COLO668 (cell line): ENCODE data around the gene PRKD2.
A peak's percentile ranks its signal among the peaks of the same experiment; 100 is the strongest.

Source experiments
- DNase-seq: peaks from one replicate; lab custom pipeline; 2025; ENCODE audit not compliant: unreplicated experiment; lab: John Stamatoyannopoulos, UW

Gene PRKD2

GRCh38 chr19:46742926-46743480 is 26.1 kb upstream of the PRKD2 start:
- no peak for DNase-seq

- no peak for DNase-seq
Measured at GRCh38 chr19:46741447-46741846, 24.5 kb upstream of the PRKD2 start.

GRCh38 chr19:46739290-46739771 is 22.4 kb upstream of the PRKD2 start:
- DNase-seq, result no peak

GRCh38 chr19:46737761-46738171 is 20.9 kb upstream of the PRKD2 start:
- no peak for DNase-seq

DNA sequence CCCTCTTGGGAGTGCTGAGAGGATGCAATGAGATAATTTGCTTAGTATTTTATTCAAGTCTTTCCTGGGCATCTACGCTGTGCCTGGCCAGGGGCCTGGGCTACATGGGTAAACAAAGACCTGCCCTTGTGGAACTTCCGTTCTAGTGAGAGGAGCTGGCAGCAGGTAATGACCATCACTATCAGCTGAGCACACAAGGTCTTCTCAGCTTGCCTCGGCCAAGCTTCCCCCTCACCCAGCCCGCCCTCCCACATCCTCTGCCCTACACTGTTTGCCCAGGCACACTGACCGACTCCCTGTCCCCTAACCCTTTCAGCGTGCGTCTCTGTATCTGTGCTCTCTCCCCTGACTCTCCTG is 20.4 kb upstream of the PRKD2 start:
- no peak for DNase-seq

DNA sequence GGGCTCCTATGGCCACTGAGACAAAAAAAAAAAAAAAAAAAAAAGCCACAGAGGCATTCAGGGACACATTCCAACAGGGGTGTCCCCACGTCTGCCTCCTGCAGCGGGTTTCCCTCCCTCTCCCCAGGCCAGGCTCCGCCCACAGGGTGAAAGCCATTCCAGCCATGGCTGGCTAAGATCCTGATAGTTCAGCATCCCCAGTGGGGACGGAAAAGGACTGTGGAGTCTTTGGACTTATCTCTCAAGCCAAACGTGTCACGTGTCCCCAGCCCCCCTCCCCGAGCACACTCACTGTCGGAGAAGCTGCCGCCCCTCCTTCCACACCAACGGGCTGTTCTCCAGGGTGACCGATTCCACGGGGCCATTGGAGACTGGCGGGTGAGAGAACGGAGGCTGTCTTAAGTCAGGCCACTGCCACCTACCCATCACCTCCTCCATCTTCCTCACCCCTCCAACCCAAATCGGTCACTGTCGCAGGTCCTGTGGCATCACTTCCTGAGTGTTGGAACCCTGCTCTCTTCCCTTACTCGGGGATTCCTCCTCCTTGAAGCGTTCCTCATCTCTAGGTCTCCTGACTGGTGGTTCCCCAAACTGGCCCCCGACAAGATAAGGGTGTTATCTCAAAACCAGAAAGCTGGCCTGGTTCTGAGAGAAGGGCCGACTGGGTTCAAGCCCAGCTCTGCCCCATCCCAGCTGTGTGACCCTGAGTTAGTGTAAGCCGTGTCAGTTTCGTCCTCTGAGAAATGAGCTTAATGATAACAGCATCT is 19.8 kb upstream of the PRKD2 start:
- DNase-seq, result no peak

- no peak for DNase-seq
Measured at GRCh38 chr19:46733690-46734292, 16.9 kb upstream of the PRKD2 start.

GRCh38 chr19:46732966-46733689 is 16.2 kb upstream of the PRKD2 start:
- DNase-seq, result no peak

DNA sequence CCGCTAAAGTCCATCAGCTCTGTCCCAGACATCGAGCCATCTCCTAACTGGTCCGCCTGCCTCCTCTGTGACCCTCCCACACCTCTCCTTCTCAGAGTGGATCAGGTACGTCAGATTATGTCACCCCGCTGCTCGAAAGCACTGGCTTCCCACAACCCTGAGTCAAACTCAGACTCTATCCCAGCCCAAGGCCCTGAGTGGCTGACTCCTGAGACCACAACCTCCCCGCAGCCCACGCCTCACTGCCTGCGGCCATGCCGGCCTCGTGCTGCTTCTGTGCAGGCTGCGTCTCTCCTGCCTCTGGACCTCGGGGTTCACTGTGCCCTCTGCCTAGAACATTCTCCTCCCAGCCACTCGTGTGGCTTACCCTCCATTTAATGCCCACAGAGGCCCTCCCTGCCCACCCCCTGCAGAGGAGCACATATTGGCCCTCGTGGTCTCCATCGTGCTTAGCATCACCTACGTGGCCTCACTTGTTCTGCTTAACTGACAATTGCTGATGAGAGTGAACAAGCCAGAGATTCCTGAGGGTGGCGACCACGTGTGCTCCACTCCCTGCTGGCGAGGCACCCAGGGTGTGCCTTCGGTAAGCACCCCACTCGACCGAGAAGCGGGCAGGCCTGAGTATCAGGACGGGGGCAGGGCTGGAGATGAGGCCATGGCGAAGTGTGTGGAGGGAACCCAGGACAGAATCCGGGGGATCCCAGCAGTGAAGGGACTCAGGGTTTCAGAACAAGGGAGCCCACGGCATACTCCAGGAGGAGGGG is 15.4 kb upstream of the PRKD2 start:
- DNase-seq, result no peak

DNA sequence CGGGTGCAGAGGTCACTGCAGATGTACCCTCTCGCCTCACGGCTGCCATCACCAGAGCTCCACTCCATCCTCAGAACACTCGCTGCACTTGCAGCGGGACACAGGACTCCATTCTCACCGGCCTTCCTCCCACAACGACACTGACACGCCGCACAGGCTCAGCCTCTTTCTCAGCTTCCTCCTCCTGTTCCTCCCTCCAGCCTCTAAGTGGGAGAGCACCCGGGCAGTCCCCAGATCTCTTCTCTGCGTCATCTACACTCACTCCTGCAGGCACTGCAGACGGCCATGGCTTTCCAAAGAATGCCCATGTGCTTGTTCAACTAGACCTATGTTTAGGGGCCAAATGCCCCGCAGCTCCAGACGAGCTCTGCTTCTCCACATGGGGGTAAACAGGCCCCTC is 14.7 kb upstream of the PRKD2 start:
- no peak for DNase-seq

DNA sequence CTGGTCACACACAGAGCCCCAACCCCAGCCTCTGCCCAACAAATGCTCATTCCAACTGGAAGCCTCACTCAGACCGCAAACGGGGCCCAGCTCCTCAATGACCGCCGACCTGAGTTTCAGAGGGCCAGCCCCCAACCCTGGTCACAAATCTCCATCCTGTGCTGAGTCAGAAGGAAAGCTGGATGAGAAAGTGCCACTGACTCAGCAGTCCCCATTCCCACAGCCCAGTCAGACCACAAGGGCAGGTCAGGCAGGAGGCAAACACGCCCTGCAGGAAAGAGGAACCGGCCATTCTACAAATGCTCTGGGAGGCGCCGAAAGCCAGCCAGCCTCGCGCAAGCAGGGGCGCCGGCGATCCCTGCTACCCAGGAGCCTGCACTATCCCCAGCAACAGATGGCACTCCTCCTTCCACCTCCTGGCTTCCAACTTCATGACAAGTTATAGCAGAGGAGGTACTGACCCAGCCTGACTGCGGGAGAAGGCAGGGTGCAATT is 14.1 kb upstream of the PRKD2 start:
- DNase-seq, result no peak

DNA sequence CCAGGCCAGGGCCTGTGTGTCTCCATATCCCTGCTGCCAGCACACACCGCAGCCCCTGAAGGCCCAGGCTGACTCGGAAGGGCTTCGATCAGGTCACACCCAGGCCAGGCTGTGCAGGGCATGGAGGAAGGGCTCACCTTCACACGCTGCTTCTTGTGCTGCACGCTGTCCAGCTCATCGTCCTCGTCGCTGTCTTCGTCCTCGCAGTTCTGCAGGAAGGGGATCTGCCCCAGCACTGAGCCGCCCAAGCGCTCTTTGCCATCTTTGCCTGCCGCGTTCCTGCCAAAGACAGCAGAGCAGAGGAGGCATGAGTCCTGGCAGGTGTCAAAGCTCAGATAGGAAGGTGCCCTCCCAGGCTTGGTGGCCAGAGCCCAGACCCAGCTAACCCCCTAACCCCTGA is 13.7 kb upstream of the PRKD2 start:
- DNase-seq, result no peak

- DNase-seq, result no peak
Measured at GRCh38 chr19:46730187-46730586, 13.3 kb upstream of the PRKD2 start.

DNA sequence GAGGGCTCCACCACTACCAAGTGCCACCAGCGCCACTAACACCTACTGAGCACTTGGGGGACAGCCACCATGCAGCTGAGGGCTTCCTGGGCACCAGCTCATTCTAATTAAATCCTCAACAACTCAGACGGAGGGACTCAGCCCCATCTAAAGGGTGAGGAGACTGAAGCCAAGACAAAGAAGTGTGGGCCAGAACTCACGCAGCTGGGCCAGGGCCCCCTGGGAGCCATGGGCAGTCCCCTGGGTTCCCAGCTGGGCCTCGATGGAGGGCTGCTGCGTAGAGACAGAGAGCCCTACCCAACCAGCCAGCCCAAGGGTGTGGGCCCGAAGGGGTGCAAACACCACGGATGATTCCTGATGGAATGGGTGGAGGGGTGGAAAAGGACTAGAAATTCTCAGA is 12.8 kb upstream of the PRKD2 start:
- DNase-seq, result no peak

GRCh38 chr19:46728693-46729339 is 11.9 kb upstream of the PRKD2 start:
- peak; percentile 66 for DNase-seq

DNA sequence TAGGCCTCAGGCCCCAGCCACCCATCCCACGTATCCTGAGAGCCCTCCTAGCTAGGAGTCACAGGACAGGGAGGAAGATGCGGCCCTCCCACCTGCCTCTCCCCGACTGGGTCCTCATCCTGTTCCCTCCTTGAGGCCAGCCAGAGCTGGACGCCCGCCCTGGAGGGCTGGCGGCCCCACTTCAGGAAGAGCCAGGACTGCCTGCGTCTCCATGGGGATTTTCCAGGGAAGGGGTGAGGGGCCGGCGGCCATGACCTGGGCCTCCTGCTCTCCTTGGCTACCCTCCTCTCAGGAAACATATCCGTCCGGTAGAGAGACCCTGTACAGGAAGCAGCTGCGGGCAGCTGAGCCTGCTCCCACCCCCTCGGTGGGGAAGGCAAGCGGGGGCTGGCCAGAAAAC is 11.3 kb upstream of the PRKD2 start:
- DNase-seq, result no peak

DNA sequence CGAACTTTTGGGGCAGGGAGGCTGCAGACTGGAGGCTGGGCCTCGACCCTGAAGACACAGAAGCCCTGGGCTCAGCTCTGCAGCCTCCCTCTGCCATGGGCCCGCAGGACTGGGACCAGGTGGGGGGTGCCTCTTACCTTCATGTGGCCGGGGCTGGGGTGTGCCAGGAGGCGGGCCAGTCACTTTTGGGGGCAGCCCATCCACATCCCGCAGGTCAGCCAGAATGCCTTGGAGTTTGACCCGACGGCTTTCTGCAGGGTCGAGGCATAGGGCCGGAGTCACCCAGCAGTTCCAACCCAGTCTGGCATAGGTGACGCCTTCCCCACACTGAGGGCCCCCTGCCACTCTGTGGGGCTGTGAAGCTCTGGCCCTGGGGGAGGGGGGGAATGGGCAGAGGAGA is 10.8 kb upstream of the PRKD2 start:
- no peak for DNase-seq

GRCh38 chr19:46726971-46727501 is 10.1 kb upstream of the PRKD2 start:
- DNase-seq, result no peak

GRCh38 chr19:46726551-46726950 is 9.6 kb upstream of the PRKD2 start:
- no peak for DNase-seq

DNA sequence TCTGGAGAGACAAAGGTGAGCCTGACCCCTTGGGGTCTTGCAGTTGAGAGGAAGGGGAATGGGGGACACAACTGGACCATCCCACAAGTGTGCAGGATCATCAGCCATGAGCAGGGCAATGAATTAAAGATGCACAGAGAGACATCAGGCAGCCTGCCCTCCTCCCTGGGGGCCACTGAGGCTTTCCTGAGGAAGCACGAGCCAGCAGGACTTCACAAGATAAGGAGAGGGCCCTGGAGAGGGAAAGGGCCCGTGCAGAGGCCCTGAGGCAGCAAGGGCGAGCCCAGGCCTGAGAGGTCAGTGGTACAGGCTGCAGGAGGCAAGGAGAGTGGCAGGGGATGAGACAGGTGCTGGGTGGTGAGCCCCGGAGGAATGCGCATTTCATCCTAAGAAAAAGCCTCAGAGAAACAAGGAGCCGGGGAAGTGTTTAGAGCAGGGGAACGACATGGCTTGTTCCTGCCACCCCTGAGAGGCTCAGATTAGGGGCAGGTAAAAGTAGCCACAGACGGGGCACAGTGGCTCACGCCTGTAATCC is 9.0 kb upstream of the PRKD2 start:
- DNase-seq, result no peak
